ENCODE results near the gene SPON1.

SPON1 gene

DNA sequence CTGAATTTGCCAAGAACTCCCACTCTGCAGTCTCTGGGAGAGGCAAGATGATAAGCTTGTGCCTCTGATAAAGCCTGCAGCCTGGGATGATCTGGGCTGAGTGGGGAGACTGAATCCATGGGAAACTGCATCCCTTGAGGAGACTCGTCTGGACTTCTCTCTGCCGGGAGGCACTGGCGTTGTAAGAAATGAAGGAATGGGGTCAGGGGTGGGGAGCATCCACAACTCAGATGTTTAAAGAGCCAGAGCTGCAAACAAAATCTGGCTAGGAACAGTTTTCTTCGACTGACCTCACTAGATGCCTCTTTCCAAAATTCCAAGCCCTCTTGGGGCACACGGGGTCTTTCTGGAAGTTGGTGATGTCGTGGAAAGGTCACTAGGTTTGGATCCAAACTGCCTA is 64.4 kb downstream of the SPON1 start:
- Histone ChIP-seq H3K4me1 (ENCODE audit: insufficient read depth, low read length, poor library complexity, severe bottlenecking) (no peaks in the 10 kb centered on the region), H3K9ac (ENCODE audit: low read depth, low read length, poor library complexity, severe bottlenecking) (no peak overlapping the region), H3K79me2 (ENCODE audit: insufficient read depth, low read length) (no peaks in the 10 kb centered on the region), H3K4me2 (ENCODE audit: low read depth, low read length, poor library complexity, severe bottlenecking) (no peak overlapping the region), H3K9me3 (ENCODE audit: insufficient read depth, low read depth, low read length) (no peaks in the 10 kb centered on the region), H4K20me1 (ENCODE audit: insufficient read depth, low read length, poor library complexity, severe bottlenecking) (no peaks in the 10 kb centered on the region), H2AFZ (ENCODE audit: low read length) (no peak overlapping the region), H3K9me2 (replicated peaks; ENCODE audit: low read depth, low read length) (no peaks in the 10 kb centered on the region), H3F3A (ENCODE audit: low read depth) (no peaks in the 10 kb centered on the region), H3K27me3 (ENCODE audit: insufficient read depth, low read length, poor library complexity, severe bottlenecking) (no peaks in the 10 kb centered on the region), H3K4me3 (ENCODE audit: low read length, poor library complexity, severe bottlenecking) (no peak overlapping the region), H3K36me3 (ENCODE audit: insufficient read depth, low read length) (no peaks in the 10 kb centered on the region)
- TF ChIP-seq, protein P1, sequence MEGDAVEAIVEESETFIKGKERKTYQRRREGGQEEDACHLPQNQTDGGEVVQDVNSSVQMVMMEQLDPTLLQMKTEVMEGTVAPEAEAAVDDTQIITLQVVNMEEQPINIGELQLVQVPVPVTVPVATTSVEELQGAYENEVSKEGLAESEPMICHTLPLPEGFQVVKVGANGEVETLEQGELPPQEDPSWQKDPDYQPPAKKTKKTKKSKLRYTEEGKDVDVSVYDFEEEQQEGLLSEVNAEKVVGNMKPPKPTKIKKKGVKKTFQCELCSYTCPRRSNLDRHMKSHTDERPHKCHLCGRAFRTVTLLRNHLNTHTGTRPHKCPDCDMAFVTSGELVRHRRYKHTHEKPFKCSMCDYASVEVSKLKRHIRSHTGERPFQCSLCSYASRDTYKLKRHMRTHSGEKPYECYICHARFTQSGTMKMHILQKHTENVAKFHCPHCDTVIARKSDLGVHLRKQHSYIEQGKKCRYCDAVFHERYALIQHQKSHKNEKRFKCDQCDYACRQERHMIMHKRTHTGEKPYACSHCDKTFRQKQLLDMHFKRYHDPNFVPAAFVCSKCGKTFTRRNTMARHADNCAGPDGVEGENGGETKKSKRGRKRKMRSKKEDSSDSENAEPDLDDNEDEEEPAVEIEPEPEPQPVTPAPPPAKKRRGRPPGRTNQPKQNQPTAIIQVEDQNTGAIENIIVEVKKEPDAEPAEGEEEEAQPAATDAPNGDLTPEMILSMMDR (conservative IDR thresholded peaks at IDR 0.05; ENCODE audit: low read length), result no peak
- TF ChIP-seq EZH2phosphoT487 (IDR thresholded peaks at IDR 0.05; ENCODE audit: borderline replicate concordance), result no peak

DNA sequence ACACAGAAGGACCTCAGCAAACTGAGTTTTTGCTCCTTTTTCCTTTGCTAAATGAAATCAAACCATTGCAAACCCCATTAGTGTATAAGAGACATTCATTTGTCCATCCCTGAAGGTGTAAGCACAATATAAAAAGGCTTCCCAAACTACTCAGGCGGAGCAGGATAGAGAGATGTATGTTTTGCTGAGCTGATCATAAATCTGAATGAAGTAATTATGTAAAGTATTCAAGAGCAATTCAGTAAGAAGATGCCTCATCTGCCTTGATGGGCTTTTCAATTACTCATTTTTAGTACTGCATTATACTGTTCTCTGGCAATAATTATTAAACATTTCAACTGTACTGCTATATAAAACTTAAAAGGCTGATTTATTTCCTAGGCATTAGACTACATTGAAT is 65.0 kb downstream of the SPON1 start:
- Histone ChIP-seq H3K9me2 (replicated peaks; ENCODE audit: low read depth, low read length) (no peaks in the 10 kb centered on the region), H3K9ac (ENCODE audit: low read depth, low read length, poor library complexity, severe bottlenecking) (no peak overlapping the region), H3F3A (ENCODE audit: low read depth) (no peaks in the 10 kb centered on the region), H3K9me3 (ENCODE audit: insufficient read depth, low read depth, low read length) (no peaks in the 10 kb centered on the region), H3K79me2 (ENCODE audit: insufficient read depth, low read length) (no peaks in the 10 kb centered on the region), H3K27me3 (ENCODE audit: insufficient read depth, low read length, poor library complexity, severe bottlenecking) (no peaks in the 10 kb centered on the region), H4K20me1 (ENCODE audit: insufficient read depth, low read length, poor library complexity, severe bottlenecking) (no peaks in the 10 kb centered on the region), H3K36me3 (ENCODE audit: insufficient read depth, low read length) (no peaks in the 10 kb centered on the region), H2AFZ (ENCODE audit: low read length) (no peak overlapping the region), H3K4me2 (ENCODE audit: low read depth, low read length, poor library complexity, severe bottlenecking) (no peak overlapping the region), H3K4me3 (ENCODE audit: low read length, poor library complexity, severe bottlenecking) (no peak overlapping the region), H3K4me1 (ENCODE audit: insufficient read depth, low read length, poor library complexity, severe bottlenecking) (no peaks in the 10 kb centered on the region)
- TF ChIP-seq EZH2phosphoT487 (IDR thresholded peaks at IDR 0.05; ENCODE audit: borderline replicate concordance), result no peak
- TF ChIP-seq, protein P1 (conservative IDR thresholded peaks at IDR 0.05; ENCODE audit: low read length), result no peak

DNA sequence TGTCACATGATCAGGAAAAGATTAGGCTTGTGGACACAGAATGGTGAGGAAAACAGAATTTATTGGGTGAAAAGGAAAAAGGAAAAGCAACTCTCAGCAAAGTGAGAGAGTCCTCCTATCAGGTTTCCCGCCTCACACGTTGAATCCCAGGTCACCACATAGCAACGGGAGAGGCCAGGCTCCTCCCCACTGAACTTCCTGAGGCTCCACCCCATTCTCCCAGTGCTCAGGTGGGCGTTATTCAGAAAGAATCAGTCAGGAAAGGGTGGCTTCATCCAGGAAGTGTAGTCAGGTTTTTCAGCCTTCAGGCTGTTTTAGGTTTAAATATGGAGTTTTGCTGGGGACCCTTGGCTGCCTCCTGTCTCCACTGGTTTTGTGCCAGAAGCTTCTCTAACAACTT is 66.9 kb downstream of the SPON1 start:
- Histone ChIP-seq H3K27me3 (ENCODE audit: insufficient read depth, low read length, poor library complexity, severe bottlenecking) (no peaks in the 10 kb centered on the region), H3K4me2 (ENCODE audit: low read depth, low read length, poor library complexity, severe bottlenecking) (no peak overlapping the region), H4K20me1 (ENCODE audit: insufficient read depth, low read length, poor library complexity, severe bottlenecking) (no peaks in the 10 kb centered on the region), H3K9me2 (replicated peaks; ENCODE audit: low read depth, low read length) (no peaks in the 10 kb centered on the region), H3K4me3 (ENCODE audit: low read length, poor library complexity, severe bottlenecking) (no peak overlapping the region), H3K4me1 (ENCODE audit: insufficient read depth, low read length, poor library complexity, severe bottlenecking) (no peaks in the 10 kb centered on the region), H2AFZ (ENCODE audit: low read length) (no peak overlapping the region), H3K9me3 (ENCODE audit: insufficient read depth, low read depth, low read length) (no peaks in the 10 kb centered on the region), H3K9ac (ENCODE audit: low read depth, low read length, poor library complexity, severe bottlenecking) (no peak overlapping the region), H3K79me2 (ENCODE audit: insufficient read depth, low read length) (no peaks in the 10 kb centered on the region), H3K36me3 (ENCODE audit: insufficient read depth, low read length) (no peaks in the 10 kb centered on the region), H3F3A (ENCODE audit: low read depth) (no peaks in the 10 kb centered on the region)
- TF ChIP-seq, protein P1 (conservative IDR thresholded peaks at IDR 0.05; ENCODE audit: low read length), result no peak
- no peak for TF ChIP-seq EZH2phosphoT487 (IDR thresholded peaks at IDR 0.05; ENCODE audit: borderline replicate concordance)

Data from Loucy (cell line).